GM18870 (cell line): Measurements from ENCODE around the gene DYTN.

Experiments
- ATAC-seq: cut with Tn5 transposase; IDR thresholded peaks from one replicate; pipeline ENCODE4 v1.9.1; 2021; ENCODE audit warnings: moderate library complexity; ENCODE audit not compliant: unreplicated experiment

Gene DYTN

DNA sequence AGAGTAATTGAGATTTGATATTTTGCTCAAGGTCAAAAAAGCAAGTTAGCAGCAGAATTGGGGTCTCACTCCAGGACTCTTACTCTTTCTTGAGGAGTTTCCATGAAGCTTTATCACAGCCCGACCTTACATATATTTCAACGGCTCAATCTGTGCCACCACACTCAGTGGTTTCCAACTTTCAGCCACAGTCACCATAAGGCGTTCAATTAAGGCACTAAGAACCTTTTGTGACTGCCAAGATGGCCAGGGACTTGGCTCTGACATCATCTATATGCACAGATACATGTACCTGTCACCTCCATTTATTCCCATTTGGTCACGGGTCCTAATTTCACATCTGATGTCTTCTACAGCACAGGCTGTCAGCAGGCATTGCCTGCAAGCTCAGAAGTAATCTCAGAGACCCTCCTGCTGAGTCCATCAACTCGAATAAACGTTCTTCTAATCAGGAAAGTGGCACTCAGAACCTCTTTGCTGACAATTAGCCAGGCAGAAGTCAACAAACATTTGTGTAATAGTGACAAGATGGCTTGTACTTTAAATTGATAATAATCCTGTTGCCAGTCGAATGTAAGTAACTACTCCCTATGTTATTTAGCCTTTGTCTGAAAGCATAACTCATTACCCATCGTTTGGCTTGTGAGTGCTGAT, 16.1 kb downstream of the DYTN start:
- ATAC-seq, result no peak

DNA sequence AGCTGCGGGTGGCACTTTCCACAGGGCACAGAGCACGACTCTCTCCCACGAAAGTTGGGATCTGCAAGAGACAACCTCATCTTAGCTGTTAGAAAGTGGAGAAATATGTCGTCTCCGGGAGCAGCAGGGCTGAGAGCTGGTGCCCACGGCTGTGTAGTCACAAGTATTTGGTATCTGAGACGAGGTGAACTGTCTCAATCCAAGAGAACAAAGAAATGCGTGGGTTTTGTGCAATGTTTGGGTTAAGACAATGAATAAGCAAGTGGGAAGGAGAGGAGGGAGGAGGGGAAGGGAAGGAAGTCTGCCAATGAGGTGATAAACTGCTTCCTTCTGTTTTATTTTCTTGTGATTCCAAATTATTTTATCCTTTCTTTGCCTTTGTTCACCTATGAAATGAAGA, 18.0 kb downstream of the DYTN start:
- ATAC-seq, result no peak

DNA sequence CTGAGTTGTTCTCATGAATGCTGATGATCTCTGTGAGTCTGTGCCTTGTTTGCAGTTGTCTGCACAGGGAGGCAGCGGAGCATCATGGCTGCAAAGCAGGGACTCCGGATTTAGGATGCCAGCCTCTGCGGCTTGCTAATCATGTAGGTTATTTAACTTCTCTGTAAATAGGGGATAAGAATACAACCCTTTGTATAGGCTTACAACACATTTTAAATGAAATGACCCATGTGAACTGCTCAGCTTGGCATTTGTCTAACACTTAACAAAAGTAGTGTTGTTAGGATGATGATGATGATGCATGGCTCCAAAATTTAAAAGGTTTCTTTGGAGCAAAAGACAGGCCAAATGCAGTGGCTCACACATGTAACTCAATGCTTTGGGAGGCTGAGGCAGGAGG, 19.4 kb downstream of the DYTN start:
- no peak for ATAC-seq

DNA sequence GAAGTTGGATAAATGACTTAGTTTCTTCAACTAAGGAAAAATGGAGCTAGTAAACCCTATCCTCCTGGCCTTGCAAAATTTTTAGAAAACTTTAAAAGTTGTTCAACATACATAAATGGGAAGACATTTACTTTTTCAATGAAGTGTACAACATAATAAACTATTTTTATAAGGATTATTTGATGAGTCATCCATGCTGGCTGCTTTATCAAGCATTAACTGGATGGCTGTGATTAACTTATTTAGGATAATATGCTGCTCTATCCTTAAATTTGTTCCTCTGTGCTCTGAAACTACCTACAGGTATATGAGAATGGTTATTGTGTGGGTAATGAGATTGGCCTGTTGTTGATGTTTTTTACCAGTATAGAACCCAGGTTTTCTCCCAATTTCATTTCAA, 21.3 kb downstream of the DYTN start:
- ATAC-seq, result no peak

DNA sequence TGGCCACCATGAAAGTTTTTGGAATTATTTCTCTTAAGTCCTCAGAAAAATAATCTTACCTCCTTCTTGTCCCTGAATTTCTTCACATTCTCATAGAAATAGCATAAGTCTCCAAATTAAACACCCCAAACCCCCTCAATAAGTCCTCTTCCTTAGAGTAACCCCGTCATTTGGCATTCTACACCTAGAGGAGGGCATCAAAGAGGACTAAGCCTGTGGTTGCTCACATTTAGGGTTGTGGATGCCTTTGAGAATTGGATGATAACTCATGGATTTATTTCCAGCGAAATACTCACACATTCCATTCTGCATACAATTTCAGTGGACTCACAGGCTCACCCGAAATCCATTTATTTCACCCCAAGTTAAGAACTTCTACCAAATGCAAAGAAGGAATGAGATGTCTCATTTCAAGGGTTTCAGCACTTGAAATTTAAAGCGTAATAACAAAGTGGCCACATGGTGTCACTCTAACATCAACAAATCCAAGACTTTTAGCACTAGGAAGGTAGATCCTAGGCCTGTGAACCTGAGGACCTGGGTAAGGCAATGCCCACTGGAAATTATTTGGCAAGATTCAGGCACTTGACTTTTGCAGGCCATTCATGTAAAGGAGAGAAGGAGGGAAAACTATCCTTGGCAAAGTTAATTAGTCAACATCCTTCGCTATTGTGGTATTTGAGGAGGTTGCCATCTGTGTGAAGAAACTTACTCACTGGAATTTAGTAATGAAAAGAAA, 24.6 kb downstream of the DYTN start:
- peak; percentile 45 for ATAC-seq

DNA sequence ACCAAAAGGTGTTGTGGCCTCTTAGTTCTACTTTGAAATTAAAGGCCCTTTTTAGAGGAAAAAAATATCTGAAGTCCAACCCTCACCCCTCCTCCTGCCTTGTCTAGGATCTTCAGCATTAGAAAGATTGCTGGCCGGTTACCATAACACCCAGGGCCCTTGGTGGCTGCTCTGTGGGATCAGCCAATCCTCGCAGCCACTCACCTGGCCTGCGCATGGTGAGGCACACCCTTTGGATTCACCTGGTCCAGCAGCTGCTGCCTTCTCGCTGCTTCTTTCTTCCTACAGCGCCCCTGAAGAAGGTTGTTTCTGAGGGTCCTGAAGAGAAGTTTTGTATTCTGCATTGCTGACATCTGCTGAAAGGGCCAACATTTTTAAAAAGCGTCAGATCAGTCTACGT, 25.2 kb downstream of the DYTN start:
- ATAC-seq, result no peak

DNA sequence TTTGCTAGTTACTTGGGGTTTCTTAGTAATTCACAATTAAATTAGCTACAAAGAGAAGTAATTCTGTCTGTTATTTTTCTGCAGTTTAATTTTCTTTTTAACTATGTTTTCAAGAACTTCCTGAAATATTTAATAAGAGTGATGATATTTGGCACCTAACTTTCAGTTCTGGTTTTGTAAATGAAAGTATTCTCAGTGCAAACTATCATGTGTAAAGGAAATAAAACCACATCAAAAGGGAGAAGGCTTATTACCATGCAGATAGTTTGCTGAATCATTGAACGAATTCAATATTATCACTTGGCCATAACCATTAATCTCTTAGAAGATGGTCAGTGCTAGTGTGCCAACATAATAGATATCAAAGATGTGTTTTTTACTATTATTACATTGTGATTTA, 29.2 kb downstream of the DYTN start:
- no peak for ATAC-seq

DNA sequence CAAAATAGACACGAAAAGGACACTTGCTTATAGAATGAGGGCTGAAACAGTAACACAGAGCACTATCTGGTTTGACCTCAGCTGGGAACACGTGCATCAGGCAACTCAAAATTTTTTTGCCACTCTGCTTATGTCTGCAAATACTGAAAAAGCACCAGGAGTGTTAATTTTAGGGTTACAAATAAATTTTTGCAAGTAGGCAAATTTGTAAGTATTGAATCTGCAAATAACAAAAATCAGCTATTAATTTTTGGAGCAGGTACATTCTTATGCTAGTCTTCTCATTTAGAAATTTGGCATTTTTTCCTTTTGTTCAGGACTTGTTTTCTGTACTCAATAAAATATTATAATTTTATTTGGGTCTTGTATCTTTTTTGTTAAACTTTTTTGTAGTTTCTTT, 29.7 kb downstream of the DYTN start:
- no peak for ATAC-seq

DNA sequence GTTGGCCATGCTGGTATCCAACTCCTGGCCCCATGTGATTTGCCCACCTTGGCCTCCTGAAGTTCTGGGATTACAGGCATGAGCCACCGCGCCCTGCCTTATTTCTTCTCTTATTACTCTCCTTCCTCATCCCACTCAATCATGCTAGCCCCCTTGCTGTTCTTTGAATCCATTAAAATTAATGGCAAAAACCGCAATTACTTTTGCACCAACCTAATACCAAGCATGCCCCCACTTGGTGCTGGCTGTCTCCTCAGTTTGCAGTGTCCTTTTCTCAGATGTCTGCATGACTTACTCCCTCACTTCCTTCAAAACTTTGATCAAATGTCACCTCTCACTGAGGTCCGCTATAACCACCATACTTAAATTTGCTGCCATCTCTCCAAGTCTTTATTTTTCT, 34.6 kb downstream of the DYTN start:
- no peak for ATAC-seq

DNA sequence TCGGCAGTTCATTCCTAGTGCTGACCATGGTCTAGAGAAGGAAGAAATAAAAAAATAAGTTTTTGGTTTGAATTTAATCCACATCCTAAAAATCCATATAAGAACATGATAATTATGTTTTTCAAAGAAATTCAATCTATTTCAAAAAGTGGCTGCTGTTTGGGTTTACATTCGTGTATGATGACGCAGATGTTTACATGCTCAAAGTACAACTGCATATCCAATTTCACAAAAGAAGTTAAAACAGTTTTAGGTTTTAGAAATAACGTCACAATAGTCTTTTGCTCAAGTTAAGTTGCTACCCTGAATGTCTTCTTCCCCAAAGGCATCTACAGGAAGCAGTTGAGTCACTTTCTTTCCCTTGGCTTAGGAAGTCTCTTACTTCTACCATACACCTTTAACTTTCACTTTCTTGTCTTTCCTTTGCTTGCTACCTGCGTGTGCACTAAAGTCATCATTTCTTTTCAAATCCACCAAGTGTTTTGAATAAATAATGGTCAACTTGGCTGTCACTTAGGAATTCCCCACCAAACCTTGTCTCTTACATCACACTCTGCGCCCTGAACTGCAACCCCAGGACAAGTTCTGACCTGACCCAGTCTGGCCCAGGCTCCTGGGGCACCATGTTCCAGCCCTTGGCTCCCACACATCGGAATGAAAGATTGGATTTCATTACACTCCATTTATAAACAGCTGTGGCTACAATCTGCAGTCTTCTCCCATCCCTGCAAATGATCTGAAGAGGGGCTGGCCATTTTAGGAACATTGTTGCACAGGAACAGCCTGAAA, 47.5 kb downstream of the DYTN start:
- ATAC-seq, result no peak

DNA sequence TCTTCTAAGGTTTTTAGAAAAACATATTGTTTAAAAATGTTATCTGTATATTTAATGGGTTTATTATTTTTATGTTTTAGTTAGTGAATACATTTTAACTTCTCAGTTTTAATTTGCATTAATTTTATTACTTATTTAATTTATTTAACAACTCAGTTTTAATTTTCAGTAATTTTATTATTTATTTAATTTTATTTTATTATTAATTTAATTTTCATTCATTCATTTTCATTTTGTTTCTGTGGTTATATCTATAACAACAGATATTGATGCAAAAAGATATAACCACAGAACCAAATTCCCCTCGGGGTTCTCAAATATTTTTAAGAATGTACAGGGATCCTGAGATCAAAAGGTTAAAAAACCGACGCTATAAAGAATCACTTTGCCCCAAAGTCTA, 52.9 kb downstream of the DYTN start:
- no peak for ATAC-seq

DNA sequence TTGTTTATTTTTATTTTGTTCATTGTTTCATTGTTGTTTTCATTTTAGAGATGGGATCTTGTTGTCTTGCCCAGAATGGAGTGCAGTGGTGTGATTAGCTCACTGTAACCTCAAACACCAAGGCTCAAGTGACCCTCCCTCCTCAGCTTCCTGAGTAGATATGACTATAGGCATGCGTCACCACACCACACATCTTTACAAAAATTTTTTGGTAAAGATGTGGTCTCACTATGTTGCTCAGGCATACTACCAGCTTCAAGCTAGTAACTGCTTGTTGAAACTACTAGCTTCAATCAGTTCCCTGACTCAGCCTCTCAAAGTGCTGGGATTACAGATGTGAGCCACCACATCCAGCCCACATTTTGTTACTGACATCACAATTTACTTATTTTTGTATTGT, 61.1 kb downstream of the DYTN start:
- ATAC-seq, result no peak

DNA sequence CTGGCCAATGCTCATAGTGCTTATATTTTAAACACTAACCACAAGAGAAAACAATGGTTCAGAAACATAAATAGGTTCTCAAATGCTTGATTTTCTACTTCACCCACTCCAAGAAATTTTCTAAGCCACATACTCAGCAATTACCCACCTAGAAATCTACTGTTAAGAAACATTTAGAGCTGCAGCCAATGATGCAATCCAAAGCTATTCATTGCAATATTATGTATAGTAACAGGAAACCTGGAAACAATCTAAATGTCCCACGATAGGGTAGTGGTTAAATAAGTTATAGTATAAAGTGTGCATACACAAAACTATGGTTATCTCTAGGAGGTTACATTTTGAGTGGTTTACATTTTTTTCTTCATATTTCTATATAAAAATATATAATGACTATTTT, 70.2 kb downstream of the DYTN start:
- no peak for ATAC-seq

DNA sequence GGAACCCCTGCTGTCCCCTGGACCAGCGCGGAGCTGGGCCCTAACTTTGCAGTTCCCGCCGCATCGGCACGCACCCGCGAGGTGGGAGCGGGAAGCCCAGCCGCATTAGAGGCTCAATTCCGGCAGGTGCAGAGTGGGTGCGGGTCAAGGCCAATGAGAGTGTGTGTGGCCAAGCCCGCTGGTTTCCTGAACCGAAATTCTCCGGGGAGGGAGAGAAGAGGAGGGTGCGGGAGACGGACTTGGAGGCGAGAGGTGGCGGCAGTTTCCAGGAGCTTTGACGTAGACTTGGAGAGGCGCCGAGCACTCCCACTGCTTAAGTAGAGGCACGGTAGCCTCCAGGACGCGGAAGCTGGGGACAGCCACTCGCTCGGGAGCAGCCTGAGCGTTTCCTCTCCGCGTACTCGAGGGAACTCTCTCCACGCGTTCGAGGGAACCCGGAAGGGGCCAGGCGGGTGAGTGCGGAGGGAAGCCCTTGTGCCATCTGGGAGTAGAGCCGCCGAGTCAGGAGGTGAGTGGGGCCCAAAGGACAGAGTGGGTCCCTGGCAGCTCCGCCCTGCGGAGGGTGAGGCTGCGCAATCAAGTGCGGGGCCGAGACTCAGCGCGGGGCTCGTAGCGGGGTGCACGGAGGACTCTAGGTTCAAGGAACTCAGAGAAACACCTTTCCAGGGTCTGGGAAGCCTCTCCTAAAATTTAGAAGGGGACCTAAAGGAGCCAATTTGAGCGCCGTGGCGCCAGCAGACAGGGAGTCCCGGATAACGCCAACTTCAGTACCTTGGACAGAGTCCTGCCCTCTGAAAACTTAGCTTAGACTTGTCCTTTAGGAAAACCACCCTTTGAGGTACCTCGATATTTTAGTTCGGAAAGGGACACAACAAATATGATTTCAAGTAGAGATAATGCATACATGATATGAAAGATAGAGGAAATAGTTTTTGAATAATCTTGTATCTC, 75.8 kb downstream of the DYTN start, which contains the start of gene FAM237A:
FAM237A (plus strand) TSS at position 413 of the 951 bp plus-strand sequence. CDS start 1,750 bp downstream, outside the sequence.
- ATAC-seq, result no peak

DNA sequence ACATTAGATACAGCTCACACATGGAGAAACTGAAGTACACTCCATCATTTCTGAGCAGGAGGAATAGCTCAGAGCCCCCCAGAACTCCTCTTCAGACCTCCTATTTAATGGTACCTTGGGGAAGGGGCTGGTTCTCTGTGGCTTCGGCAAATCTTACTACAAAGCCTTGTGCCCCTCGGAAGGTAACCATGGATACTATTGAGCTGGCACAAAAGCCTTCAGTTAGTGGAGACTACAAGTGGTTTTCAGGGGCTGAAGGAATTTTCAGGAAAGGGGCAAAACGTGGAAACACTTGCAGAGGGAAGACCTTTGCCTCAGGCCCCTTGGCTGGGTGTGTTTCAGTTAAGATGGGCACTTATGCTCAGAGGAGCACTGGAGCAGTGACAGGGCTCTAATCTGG, 77.0 kb downstream of the DYTN start:
- no peak for ATAC-seq

DNA sequence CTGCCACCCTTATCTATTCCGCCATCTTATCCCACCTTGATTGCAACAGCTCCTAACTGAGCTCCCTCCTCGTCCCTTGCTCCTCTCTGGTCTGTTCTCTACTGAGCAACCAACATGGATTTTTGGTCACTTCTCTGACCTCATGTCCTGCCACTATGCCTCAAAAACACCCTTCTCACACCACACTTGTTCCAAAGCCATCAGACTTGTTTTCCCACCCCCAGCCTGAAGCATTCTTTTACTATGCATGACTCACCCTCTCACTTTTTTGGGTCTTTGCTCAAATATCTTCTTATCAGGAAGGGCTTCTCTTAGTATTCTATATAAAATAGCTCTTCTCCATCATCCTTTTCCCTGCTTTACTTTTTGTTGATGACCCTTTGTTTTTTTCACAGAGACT, 78.6 kb downstream of the DYTN start:
- no peak for ATAC-seq

DNA sequence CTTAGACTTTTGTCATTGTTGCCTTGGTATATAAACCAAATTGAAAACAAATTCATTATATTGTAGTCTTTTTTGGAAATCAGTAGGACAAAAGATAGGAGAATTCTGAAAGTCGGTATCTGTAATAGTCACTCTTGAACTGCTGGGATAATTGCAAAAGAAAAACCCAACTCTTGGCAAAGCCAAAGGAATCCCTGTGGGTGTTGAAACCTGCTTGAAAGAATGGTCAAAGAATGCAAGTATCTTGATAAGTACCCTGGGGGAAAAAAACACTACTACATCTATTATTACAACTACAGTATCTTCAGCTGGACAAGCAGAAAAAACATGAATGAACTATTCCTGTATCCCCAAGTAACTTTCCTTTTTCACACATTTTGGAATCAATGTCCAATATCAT, 83.2 kb downstream of the DYTN start:
- no peak for ATAC-seq

DNA sequence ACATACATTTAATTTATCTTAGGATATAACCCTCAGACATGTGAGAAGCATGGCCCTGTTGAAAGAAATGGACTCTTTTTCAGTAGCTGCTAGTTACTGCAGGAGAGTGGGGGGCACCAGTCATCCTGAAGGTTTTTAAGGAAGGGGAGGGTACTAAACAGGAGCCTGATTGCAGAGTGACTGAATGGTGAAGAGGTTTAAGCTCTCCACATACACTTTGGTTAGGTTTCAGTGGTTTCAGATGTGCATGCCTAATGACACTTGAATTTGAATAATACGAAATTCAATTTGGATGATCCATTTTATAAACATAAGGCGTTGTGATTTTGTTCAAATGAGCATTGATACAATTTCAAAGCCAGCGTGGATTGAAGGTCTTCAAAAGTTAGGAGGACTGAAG, 86.9 kb downstream of the DYTN start:
- no peak for ATAC-seq

DNA sequence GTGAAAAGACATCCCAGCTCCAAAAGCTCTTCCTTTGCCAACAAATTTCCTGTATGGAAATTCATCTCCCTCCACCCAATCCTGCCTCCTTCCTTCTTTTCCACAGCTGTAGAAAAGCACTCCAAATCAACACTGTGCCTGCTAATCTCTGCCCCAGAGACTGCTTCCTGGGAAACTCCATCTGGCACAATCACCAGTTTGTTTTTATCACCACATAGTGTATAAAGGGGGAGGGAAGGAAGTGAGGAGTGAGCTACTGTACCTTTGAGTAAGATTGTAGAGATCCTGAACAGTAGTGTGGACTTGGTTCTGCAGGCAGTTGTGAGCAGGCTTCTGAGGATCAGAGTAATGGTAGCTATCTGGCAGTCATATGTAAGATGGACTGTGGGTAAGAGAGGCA, 90.6 kb downstream of the DYTN start:
- no peak for ATAC-seq

DNA sequence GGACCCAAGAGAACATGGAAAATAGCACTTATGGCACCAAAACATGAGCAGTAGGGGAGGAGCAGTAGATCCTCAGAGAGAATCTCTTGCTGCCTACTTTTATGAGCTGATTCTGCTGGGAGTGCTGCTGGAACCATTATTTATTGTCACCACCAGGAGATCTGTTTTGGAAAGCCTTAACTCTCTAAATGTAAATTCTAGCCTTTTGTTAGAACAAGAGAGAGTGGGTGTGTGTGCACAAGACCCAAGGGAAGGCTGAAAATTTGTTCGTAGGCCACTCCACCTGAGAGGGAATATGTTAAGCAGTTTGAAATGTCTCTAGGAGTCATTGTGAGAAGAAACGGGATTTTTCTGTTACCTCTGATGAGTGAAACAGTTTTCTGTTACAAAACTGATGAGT, 92.1 kb downstream of the DYTN start:
- no peak for ATAC-seq

DNA sequence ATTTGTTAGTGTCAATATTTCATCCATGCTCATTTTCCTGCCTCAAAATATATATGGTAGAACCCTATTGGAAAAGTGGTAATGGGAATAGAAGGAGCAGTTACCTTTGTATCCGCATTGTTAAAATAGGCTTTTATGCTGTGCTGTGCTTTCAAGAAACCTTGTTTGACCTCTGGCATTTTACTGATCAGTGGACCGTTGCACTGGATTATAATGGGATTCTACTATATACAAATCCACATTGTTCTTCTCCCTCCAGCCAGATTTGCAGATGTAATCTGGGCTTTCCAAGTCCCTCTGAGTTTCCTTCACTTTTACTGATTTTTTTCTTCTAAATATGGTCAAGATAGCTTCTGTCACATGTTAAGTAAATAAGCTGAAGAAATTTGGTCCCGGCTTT, 99.2 kb downstream of the DYTN start:
- no peak for ATAC-seq
